OCI-LY1 (cell line): ENCODE results near the gene ADD1.

Experiments used
- EZH2 ChIP-seq: fragments of 200-600 bp; sonication (generic), shearing (Covaris generic); IDR thresholded peaks from 2 replicates; pipeline ENCODE4 v1.8.0; 2017; ENCODE audit warnings: borderline replicate concordance, mixed run types, mild to moderate bottlenecking, antibody characterized with exemption, low read length, moderate library complexity, mixed read lengths
- TF ChIP-seq, protein P1 (sequence below): fragments of 200-600 bp; sonication (generic), shearing (Covaris generic); IDR thresholded peaks from 2 replicates; pipeline ENCODE4 v1.5.1; 2017; ENCODE audit warnings: mild to moderate bottlenecking, antibody characterized with exemption, low read length, moderate library complexity, mixed read lengths

- TF ChIP-seq, protein P1, sequence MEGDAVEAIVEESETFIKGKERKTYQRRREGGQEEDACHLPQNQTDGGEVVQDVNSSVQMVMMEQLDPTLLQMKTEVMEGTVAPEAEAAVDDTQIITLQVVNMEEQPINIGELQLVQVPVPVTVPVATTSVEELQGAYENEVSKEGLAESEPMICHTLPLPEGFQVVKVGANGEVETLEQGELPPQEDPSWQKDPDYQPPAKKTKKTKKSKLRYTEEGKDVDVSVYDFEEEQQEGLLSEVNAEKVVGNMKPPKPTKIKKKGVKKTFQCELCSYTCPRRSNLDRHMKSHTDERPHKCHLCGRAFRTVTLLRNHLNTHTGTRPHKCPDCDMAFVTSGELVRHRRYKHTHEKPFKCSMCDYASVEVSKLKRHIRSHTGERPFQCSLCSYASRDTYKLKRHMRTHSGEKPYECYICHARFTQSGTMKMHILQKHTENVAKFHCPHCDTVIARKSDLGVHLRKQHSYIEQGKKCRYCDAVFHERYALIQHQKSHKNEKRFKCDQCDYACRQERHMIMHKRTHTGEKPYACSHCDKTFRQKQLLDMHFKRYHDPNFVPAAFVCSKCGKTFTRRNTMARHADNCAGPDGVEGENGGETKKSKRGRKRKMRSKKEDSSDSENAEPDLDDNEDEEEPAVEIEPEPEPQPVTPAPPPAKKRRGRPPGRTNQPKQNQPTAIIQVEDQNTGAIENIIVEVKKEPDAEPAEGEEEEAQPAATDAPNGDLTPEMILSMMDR = no peak
- no peak for TF ChIP-seq EZH2
Observed at GRCh38 chr4:2939383-2940243, 96.0 kb downstream of the ADD1 start.
